GM19372 (cell line): ENCODE data around the gene UNC13A.

ENCODE experiments used
- ATAC-seq: cut with Tn5 transposase; IDR thresholded peaks from one replicate; pipeline ENCODE4 v1.9.1; 2021; ENCODE audit warnings: mild to moderate bottlenecking, low read depth, moderate library complexity; ENCODE audit not compliant: unreplicated experiment

The UNC13A gene

DNA sequence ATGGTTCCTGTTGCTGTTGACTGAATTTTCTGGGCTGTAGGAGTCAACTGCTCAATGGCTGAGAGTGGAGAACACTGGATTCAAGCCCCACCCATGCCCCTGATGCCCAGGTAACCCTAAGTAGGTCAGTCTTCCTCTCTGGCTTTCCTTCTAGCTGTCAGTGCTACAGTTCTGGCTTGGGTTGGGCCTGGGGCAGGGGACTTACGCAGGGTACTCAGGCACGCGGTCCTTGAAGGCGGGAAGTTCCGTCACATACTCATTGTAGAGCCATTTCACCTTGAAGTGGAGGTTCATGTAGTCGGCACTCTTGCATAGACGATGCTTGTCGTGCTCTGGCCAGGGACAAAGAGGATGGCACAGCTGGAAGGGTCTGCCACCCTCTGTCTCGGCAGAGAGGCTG, 55.6 kb downstream of the UNC13A start:
- ATAC-seq: no peak

DNA sequence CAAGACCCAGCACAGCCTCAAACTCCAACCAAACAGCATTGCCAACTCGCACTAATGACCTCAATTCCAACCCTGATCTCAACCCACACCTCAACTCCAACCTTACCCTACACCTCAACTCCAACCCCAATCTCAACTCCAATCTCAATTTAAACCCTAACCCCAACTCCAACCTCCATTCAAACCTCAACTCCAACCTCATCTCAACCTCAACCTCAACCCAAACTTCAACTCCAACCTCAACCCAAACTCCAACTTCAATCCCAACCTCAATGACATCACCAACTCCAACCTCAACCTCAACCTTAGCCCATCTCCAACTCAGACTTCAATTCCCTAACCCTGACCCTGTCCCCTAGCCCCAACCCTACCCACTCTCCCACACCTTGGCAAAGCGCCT, 58.4 kb downstream of the UNC13A start:
- ATAC-seq: no peak

DNA sequence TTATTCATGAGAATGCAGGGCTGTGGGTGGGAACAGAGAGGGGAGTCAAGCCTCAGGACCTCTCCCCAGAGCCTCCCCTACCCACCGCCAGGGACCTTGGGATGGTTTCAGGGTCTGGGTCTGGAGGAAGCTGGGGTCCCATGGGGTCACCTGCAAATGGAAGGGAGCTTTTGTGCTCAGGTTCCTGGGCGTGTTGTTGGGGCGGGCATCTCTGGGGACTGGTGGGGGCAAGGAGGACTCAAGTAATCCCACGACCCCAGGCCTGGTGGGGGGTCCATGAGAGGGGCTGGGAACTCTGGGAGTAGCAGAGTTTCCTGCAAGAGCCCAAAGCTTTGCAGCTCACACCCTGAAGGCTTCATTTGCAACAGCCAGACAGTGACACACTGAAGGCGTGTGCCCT, 60.2 kb downstream of the UNC13A start:
- ATAC-seq: no peak

GRCh38 chr19:17627161-17627560, 61.0 kb downstream of the UNC13A start:
- no peak for ATAC-seq

GRCh38 chr19:17626456-17627015, 61.6 kb downstream of the UNC13A start:
- no peak for ATAC-seq

DNA sequence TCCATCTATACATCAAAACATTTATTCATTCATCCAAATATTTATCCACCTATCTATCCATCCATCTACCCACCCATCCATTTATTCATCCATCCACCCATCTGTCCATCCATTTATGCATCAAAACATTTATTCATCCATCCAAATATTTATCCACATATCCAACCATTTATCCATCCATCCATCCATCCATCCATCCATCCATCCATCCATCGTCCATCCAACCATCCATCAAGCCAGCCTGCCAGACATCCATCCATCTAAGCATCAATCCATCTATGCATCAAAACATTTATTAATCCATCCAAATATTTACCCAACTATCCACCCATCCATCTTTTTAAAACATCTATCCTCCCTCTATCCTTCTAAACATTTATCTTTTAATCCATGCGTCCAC, 62.2 kb downstream of the UNC13A start:
- ATAC-seq: no peak

GRCh38 chr19:17625043-17625442, 63.1 kb downstream of the UNC13A start:
- ATAC-seq: no peak

DNA sequence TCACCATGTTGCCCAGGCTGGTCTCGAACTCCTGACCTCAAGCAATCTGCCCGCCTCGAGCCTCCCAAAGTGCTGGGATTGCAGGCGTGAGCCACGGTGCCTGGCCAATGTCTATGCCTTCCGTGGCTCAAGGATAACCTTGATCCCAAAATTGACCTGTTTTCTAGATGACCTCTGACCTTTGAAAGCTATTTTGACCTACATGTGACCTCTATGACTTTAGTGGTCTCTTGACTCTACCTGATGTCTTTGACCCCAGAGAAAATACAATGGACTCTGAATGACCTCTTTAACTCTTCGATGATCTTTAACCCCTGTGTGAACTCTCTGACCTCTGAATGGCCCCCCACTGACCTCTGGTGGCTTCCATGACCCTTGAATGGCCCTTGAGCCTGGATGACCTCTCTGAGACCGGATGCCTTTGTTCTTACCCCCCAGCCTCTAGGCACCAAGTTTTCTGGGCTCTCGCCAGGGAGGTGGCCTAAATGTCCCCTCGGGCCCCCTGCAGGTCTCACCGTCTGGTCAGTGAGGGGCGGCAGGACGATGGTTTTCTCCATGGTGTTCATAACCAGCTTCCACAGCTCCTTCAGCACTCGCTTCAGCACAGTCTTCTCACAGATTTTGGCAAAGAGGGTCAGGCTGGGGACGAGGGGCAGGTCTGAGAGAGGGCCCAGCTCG, 63.7 kb downstream of the UNC13A start:
- no peak for ATAC-seq

GRCh38 chr19:17623224-17623935, 64.8 kb downstream of the UNC13A start:
- ATAC-seq: no peak

- ATAC-seq: no peak
These were observed 67.5 kb downstream of the UNC13A start for GRCh38 chr19:17620696-17621095.

DNA sequence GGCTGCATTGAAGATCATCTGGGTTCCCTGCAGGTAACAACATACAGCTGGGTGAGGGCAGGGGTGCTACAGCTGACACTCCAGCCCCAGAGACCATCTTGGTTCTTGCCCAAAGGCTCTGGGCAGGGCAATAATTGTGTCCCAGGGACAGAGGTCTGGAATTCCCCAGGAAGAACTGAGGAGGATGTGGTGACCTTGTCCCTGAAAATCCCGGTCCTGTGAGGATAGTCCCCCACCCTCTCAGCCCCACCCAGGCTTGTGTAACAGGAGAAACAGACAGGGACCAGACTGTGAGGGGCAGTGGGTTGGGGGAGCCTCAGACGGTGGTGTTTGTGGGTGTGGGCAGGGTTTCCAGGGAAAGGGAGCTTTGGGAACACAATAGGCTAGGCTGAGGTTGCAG, 69.2 kb downstream of the UNC13A start:
- ATAC-seq: no peak

DNA sequence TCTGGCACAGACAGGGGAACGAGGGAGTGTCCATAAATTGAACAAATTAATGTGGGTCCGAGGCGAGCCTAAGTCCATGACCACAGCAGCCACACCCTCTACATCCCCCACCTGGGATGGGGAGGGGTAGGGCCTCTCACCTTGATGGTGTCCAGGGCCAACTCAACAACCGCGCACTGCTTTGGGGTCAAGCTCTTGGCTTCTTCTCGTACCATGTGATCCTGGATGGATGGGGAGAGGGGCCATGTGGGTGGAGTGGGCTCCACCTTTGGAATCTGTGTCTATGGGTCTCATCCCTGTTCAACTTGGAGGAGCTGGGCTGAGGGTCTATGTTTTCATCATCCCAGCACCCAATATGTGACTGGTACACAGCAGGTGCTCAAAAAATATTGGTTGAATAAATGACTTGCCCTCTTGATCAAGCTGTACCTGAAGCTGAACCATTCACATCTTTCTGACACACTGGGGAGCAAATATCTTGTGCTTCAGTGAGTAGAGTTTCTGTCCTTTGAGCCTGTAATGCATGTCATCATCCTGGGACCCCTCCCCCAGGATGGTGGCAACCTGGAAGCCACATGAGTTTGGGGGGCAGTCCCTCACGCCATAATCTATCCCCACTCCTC, 69.8 kb downstream of the UNC13A start:
- no peak for ATAC-seq

DNA sequence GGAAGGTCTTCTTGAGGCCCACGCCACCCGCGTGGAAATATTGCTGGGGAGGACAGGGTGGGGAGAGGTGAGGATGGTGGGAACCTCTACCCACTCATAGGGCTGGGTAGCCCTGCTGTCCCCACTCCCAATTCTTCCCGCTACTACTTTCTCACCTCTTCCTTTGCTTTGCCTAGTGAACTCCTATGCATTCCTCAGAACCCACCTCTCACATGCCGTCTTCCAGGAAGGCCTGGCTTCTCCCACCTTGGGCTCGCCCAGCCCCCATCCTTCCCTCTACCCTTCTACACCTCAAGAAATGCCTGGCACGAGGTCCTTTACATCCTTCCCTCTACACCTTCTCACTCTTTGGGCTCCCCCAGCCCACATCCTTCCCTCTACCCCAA, 70.4 kb downstream of the UNC13A start:
- no peak for ATAC-seq

- ATAC-seq: no peak
These were observed 71.0 kb downstream of the UNC13A start for GRCh38 chr19:17616961-17617806.

GRCh38 chr19:17616686-17616960, 71.5 kb downstream of the UNC13A start:
- no peak for ATAC-seq

DNA sequence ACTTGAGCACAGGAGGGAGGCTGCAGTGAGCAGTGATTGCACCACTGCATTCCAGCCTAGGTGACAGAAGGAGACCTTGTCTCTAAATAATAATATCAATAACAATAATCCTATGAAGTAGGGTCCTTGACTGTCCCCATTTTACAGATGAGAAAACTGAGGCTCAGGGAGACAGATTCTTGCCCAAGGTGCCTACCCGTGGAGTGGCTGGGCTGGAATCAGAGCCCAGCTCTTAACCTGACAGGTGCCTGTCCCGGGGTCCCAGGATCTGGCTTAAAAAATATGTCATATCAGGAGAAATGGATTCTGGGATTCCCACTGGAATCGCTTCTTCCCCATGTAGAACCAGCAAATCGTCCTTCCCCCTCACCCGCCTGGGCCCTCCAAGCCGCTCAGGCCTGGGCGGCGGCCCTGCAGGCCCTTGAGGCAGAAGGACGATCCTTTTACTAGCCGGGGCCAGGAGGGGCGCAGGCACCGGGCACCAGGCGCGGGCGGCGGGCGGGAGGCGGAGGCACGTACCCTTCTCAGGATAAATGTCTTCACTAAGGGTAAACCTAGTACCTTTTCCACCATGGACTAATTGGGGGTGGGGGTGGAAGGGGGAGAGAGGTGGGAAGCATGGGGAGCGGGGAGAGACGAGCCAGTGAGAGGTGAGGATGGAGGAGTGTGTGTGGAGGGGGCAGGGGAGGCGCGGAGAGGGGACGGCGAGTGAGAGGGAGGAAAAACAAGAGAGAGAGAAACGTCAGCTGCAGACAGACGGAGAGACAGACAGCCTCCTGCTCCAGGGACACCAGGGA, 72.1 kb downstream of the UNC13A start:
- ATAC-seq: no peak

- no peak for ATAC-seq
These were observed 73.7 kb downstream of the UNC13A start for GRCh38 chr19:17614476-17614875.

DNA sequence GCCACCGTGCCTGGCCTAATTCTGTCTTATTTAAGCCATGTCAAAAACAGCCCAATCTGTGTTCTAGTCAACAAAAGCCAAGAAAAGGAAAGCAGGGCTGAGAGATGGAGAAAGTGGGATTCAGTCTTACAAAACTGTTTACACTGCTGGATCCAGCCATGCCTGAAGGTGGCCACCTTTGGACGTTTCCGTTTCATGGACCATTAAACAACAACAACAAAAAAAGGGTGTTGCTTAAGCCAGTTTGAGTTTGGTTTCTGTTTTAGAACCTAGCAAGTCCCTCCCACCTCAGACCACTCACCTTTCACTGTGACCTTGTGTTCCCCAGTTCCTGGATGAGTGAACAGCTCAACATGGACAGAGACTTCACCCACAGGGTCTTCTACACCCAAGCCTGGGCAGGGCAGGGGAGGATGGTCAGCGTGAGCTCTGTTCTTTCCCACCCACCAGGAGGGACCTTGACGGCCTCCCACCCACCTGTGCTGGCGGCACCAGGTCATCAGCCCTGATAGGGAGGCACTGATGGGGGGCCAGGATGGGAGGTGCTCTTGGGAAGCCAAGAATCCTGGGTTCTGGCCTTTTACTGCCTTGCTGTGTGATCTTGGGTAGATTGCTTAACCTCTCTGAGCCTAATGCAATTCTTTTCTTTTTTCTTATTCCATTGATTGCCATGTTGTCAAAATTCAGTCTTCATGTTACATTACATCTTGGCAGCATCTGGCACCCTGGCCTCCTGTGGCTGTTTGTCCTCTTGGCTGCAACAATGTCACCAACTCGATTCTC, 76.5 kb downstream of the UNC13A start:
- ATAC-seq: no peak

DNA sequence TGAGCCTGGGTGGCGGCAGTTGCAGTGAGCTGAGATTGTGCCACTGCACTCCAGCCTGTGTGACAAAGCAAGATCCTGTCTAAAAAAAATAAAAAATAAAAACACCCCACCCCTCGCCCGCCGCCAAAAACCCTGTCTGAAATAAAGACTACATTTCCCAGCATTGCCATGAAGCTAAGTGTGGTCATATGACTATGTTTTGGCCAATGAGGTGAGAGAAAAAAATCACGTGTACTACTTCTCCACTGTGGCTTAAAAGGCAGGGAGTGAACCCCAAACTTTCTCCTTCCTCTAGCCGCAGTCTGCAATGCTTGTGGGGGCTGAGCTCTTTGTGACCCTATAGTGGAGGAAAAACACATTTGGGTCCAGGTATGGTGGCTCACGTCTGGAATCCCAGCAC, 77.8 kb downstream of the UNC13A start:
- no peak for ATAC-seq
